Stimulated activated CD4-positive, alpha-beta T cell treated with anti-CD3 and anti-CD28 coated beads, Interleukin-12 subunit alpha, Interleukin-12 subunit beta, amount 100 ng/mL, for 24 hours (primary cell): ENCODE measurements around the gene EWSR1.

ENCODE experiments used
- DNase-seq, 2 experiments: peaks; one replicate each; pipeline ENCODE4 v3.0.0-alpha.2; 2020; ENCODE audit warnings: low read depth in 2 of 2

The EWSR1 gene

GRCh38 chr22:29315286-29316140 lies 47.4 kb downstream of the EWSR1 start, which contains the start of gene RASL10A:
RASL10A (minus strand) TSS chr22:29315697; CDS start chr22:29315246, 451 bp downstream.
- no peak for DNase-seq

GRCh38 chr22:29316141-29316828 lies 48.2 kb downstream of the EWSR1 start:
- no peak for DNase-seq

DNA sequence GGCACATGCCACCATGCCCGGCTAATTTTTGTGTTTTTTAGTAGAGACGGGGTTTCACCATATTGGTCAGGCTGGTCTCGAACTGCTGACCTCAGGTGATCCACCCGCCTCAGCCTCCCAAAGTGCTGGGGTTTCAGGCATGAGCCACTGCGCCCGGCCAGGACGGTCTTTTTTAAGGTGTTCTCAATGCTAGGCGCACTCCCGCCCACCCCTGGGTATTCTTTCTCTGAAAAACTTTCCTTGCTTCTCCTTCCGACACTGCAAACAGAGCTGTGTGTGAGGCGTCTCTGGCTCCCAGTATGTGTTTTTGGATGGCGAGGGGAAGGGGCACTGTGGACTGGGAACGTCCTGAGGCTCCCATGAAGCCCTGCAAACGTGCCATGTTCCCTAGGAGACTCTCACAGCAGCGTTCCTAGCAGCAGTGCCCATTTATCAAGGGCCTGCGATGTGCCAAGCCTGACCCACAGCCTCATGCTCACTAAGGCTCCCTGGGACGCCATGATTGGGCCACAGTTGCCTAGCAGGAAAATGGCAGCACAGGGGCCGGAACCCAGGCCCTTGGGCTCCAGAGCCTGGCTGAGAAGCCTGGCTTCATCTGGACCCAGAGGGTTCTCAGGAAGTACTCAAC lies 49.9 kb downstream of the EWSR1 start:
- DNase-seq = no peak

- DNase-seq = no peak
Measured at GRCh38 chr22:29319072-29319471, 51.0 kb downstream of the EWSR1 start.

- no peak for DNase-seq
Measured at GRCh38 chr22:29320546-29320945, 52.5 kb downstream of the EWSR1 start.

GRCh38 chr22:29323641-29324040 lies 55.6 kb downstream of the EWSR1 start:
- DNase-seq = no peak

- no peak for DNase-seq
Measured at GRCh38 chr22:29325356-29325755, 57.3 kb downstream of the EWSR1 start.

- DNase-seq = no peak
Measured at GRCh38 chr22:29325785-29326315, 57.8 kb downstream of the EWSR1 start.

DNA sequence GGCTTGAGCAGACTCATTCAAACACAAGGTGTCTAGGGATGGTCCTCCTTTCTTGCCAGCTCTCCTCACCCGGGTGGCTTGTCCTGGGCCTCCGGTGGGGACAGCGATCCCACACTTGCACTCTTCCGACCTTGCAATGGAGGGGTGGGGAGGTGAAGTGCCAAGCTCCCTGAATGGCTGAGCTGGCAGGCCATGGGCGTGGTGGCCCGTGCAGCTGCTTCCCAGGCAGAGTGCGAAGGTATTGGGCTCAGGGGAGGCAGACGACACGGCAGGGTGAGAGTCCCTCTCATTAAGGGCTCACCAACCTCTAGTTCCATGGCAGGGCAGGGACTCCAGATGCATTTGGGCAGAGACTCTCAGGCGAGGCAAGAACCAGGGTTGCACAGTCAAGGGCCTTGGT lies 58.4 kb downstream of the EWSR1 start:
- no peak for DNase-seq

GRCh38 chr22:29327089-29327764 lies 59.2 kb downstream of the EWSR1 start:
- DNase-seq = no peak

DNA sequence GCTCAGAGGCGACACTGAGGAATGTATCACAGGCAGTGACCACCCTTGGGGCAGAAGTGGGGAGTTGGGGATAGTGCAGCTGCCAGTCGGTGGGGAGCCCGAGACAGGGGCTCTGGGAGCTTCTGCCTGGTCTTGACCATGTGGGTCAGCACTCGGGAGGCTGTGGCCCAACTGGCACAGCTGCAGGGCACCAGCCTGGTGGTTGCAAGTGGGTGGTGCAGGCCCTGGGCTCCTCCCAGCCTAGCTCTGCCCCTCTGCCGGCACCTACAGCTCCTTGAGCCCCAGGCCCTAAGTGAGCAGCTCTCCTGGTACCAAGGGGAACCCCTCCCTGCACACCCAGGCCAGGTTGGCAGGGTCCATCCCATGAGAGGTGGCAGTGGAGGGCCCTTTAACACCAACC lies 60.0 kb downstream of the EWSR1 start:
- no peak for DNase-seq

- no peak for DNase-seq
Measured at GRCh38 chr22:29328566-29329500, 60.8 kb downstream of the EWSR1 start.

DNA sequence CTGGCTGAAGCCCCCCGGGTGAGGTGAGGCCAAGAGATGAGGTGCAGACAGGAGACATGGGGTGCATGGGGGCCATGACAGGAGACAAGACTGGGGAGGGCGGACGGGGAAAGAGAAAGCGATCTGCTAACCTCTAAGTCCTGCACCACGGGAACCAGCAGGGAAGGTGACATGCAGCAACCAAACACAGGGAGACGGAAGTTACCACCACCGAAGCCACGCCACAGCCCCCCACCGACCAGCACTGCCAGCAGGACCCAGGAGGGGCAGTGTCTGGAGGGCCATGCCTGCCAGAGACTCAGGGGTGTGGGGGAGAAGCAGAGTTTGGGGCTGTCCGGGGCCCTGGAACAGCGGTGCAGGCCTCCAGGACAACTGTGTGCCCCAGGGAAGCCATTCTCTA lies 61.5 kb downstream of the EWSR1 start:
- no peak for DNase-seq

- DNase-seq = no peak
Measured at GRCh38 chr22:29330291-29330690, 62.2 kb downstream of the EWSR1 start.

DNA sequence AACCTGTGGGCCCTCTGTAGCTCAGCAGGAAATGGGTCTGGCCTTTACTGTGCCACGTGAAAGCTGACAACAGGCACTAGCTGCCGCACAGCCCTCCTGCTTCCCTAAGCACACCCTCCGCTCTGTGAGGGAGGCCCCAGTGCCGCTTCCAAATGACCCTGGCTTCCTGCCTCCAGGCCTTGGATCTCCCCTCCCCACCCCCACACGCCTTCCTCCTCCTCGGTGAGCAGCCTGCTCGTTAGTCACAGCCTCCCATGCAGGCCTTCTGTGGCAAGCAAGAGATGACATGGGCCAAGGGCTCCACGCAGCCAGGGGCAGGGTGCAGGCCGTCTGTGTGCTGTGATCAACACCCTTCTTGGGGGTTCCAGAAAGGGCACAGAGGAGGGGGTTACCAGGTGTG lies 62.7 kb downstream of the EWSR1 start:
- no peak for DNase-seq

DNA sequence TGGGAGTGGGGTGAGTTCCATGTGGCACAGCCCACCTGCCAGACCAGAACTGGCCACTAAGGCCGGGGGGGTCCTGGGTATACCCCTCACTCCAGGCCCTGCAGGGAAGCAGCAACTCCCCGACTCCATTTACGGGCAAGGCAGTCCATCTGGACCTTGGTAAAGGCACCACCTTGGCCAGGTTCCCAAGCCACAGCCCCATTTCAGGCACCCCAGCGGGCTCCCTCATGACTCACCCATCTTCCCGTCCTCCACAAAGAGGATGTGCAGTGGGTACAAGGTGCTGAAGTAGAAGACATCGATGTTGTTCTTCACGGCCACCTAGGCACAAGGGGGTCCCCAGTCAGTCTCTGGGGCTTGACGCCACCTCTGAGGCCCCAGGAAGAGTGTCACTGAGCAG lies 63.1 kb downstream of the EWSR1 start:
- DNase-seq = no peak

DNA sequence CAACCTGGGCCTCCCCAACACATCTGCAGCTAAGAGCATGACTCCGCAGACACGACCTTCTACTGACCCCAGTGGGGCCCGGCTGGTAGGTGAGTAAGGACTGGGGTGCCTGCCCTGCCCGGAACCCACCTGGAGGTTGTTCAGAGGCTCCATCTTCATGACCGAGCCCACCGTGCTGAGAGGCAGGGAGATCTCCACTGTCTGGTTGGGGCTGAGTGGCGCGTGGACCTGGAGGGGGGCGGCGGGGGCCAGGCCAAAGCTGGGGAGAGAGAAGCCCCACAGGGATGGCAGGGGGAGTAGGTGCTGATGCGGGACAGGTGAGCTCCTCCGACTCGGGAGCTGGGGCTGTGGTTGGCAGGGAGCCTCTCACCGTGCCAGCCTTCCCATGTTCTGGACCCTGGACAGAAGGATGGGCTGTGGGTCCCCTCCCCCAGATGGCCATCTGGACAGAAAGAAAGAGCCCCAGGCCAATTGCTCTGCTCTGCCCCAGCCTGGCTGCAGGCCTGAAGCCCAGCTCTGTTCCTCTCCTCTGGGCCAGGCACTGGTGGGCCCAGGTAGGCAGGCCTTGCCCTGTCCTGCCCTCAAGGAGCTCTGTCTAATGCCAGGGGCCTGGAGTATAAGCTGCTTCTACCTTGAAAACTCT lies 63.7 kb downstream of the EWSR1 start:
- no peak for DNase-seq

- no peak for DNase-seq
Measured at GRCh38 chr22:29332886-29333496, 64.9 kb downstream of the EWSR1 start.

- no peak for DNase-seq
Measured at GRCh38 chr22:29334148-29334547, 66.1 kb downstream of the EWSR1 start.
